CD14-positive monocyte (primary cell): ENCODE measurements around the gene ECM1. TPM values are rescaled to one million over a fixed set of nuclear protein-coding genes. Genes with fewer than 3 reads are reported as not detected.
A peak's percentile ranks its signal among the peaks of the same experiment; 100 is the strongest.

Source experiments
- DNase-seq, 3 donors: peaks; one replicate each; pipeline ENCODE4 v3.0.0-alpha.2; 2011 to 2022
- H2AFZ ChIP-seq: 2 replicates; pipeline ENCODE4 v1.6.0; 2012; ENCODE audit warnings: mild to moderate bottlenecking, low read depth, low read length, inconsistent platforms; ENCODE audit not compliant: insufficient read depth, poor library complexity, severe bottlenecking
- H3K27ac ChIP-seq, 2 donors: 1 replicate in 1 of 2; 2 replicates in 1 of 2; pipeline ENCODE4 v1.5.1; 2012 to 2013; ENCODE audit warnings: low read length in 2 of 2, control low read depth in 1 of 2, inconsistent platforms in 1 of 2, low read depth in 1 of 2, mild to moderate bottlenecking in 1 of 2
- H3K27me3 ChIP-seq, 2 donors: one replicate each; pipeline versions ENCODE4 v1.6.0 to v1.6.1; 2011 to 2013; ENCODE audit warnings: low read length in 2 of 2; ENCODE audit not compliant: control insufficient read depth in 2 of 2, insufficient read depth in 2 of 2
- H3K36me3 ChIP-seq, 2 donors: replicated peaks in 1 of 2; 1 replicate in 1 of 2; 2 replicates in 1 of 2; pipeline versions ENCODE4 v1.5.1 to v1.6.1; 2012 to 2013; ENCODE audit warnings: low read length in 2 of 2, control low read depth in 1 of 2, inconsistent platforms in 1 of 2, mild to moderate bottlenecking in 1 of 2; ENCODE audit not compliant: insufficient read depth in 2 of 2, control insufficient read depth in 1 of 2
- H3K4me1 ChIP-seq, 2 donors: 1 replicate in 1 of 2; 2 replicates in 1 of 2; pipeline versions ENCODE4 v1.5.1 to v1.6.1; 2012 to 2013; ENCODE audit warnings: low read length in 2 of 2, control low read depth in 1 of 2, inconsistent platforms in 1 of 2, mild to moderate bottlenecking in 1 of 2, moderate library complexity in 1 of 2; ENCODE audit not compliant: insufficient read depth in 2 of 2, control insufficient read depth in 1 of 2
- H3K4me2 ChIP-seq: replicated peaks from 2 replicates; pipeline ENCODE3; 2012; ENCODE audit warnings: low read length, moderate library complexity, mild to moderate bottlenecking; ENCODE audit not compliant: poor library complexity, severe bottlenecking; ENCODE audit errors: extremely low read depth
- H3K4me3 ChIP-seq, 3 experiments: fragments of 200-600 bp in 1 of 3; sonication (generic) in 1 of 3; replicated peaks in 1 of 3; 1 replicate in 2 of 3; 2 replicates in 1 of 3; pipeline ENCODE4 v1.5.1; 2011 to 2013; ENCODE audit warnings: low read length in 3 of 3, mild to moderate bottlenecking in 3 of 3, control low read depth in 2 of 3, low read depth in 2 of 3, inconsistent platforms in 1 of 3, moderate library complexity in 1 of 3
- H3K79me2 ChIP-seq: 2 replicates; pipeline ENCODE4 v1.6.0; 2012; ENCODE audit warnings: mild to moderate bottlenecking, control low read depth, inconsistent platforms, low read length, moderate library complexity; ENCODE audit not compliant: insufficient read depth
- H3K9ac ChIP-seq: 2 replicates; pipeline ENCODE4 v1.6.0; 2017; ENCODE audit warnings: low read length, mild to moderate bottlenecking; ENCODE audit not compliant: insufficient read depth, poor library complexity, severe bottlenecking
- H3K9me3 ChIP-seq, 2 donors: replicated peaks in 1 of 2; 1 replicate in 1 of 2; 2 replicates in 1 of 2; pipeline versions ENCODE4 v1.5.1 to v1.6.1; 2012 to 2013; ENCODE audit warnings: low read length in 2 of 2, control low read depth in 1 of 2; ENCODE audit not compliant: control insufficient read depth in 1 of 2, insufficient read depth in 1 of 2
- H4K20me1 ChIP-seq: 2 replicates; pipeline ENCODE4 v1.6.0; 2012; ENCODE audit warnings: mild to moderate bottlenecking, low read length, control low read depth, moderate library complexity; ENCODE audit not compliant: insufficient read depth
- H3K27ac Mint-ChIP-seq, 7 donors: one replicate each; pipeline ENCODE4 v1.8.0; 2020; ENCODE audit warnings: mild to moderate bottlenecking in 7 of 7, mixed read lengths in 7 of 7, moderate library complexity in 6 of 7, inconsistent platforms in 2 of 7
- H3K27me3 Mint-ChIP-seq, 3 donors: one replicate each; pipeline ENCODE4 v1.8.0; 2021 to 2022; ENCODE audit warnings: low read depth in 3 of 3, mild to moderate bottlenecking in 3 of 3, mixed read lengths in 3 of 3, moderate library complexity in 3 of 3, inconsistent platforms in 1 of 3
- H3K36me3 Mint-ChIP-seq, 2 donors: one replicate each; pipeline ENCODE4 v1.8.0; 2020; ENCODE audit warnings: mixed read lengths in 2 of 2, inconsistent platforms in 1 of 2, mild to moderate bottlenecking in 1 of 2
- H3K4me1 Mint-ChIP-seq: one replicate; pipeline ENCODE4 v1.8.0; 2020; ENCODE audit warnings: mild to moderate bottlenecking, mixed read lengths
- H3K4me3 Mint-ChIP-seq, 2 donors: one replicate each; pipeline ENCODE4 v1.8.0; 2020; ENCODE audit warnings: mild to moderate bottlenecking in 2 of 2, mixed read lengths in 2 of 2, moderate library complexity in 1 of 2
- H3K9me3 Mint-ChIP-seq, 7 donors: one replicate each; pipeline ENCODE4 v1.8.0; 2020 to 2022; ENCODE audit warnings: mixed read lengths in 7 of 7, mild to moderate bottlenecking in 6 of 7, moderate library complexity in 6 of 7, inconsistent platforms in 2 of 7
- WGBS: methylation state at CpG from one replicate; pipeline ENCODE4 v1.1.5; 2013; ENCODE audit warnings: missing lambda C conversion rate; ENCODE audit not compliant: insufficient coverage; 5-methylcytosine and 5-hydroxymethylcytosine counted together
- intact Hi-C, 2 donors: fragments of 100-400 bp; cut with micrococcal nuclease; formaldehyde crosslinking; loops; one replicate each; pipeline versions ENCODE4 v1.15.0 to v1.15.1; 2023
- polyA plus RNA-seq, 3 donors: library from polyadenylated mRNA; depleted of rRNA in 1 of 3; unstranded in 2 of 3; stranded (reverse) in 1 of 3; fragments of 300-500 nt in 2 of 3; fragments of >200 nt in 1 of 3; fragmentation: Illumina TruSeq in 2 of 3; gene quantifications; 1 replicate in 2 of 3; 2 replicates in 1 of 3; pipeline ENCODE4 v1.2.3, GENCODE V29; 2012 to 2021
- TF ChIP-seq, protein P1 (sequence below): fragments of 200-600 bp; IDR thresholded peaks from one replicate; pipeline ENCODE4 v1.8.0; 2022; ENCODE audit warnings: antibody characterized with exemption, mild to moderate bottlenecking

The ECM1 gene
- polyA plus RNA-seq, 3 donors, result 1.0 TPM; not detected in 2

- no peak overlapping the region for H3K27ac Mint-ChIP-seq
Observed at GRCh38 chr1:150529017-150529416, 21.1 kb downstream of the ECM1 start.

GRCh38 chr1:150530491-150531159 lies 22.7 kb downstream of the ECM1 start:
- Histone ChIP-seq H3K4me3 (no peak overlapping the region), H3K4me2 (no peak overlapping the region), H3K27ac (no peak overlapping the region), H3K9ac (no peak overlapping the region), H3K4me1 (no peaks in the 10 kb centered on the region), H3K27me3 (no peaks in the 10 kb centered on the region), H3K79me2 (no peaks in the 10 kb centered on the region), H4K20me1 (no peaks in the 10 kb centered on the region), H3K9me3 (no peaks in the 10 kb centered on the region), H2AFZ (no peak overlapping the region), H3K36me3 (no peaks in the 10 kb centered on the region)
- WGBS, result 98% methylated on average over 14 of the region's 14 CpGs
- Mint-ChIP-seq H3K4me1 (peaks cover 5% of the 10 kb centered on the region), H3K4me3 (no peak overlapping the region), H3K9me3 (peaks cover 0 to 1% (median 0%) of the 10 kb centered on the region in 7 donors), H3K27ac (peak overlapping the region in 1 of 7 donors; percentile 25), H3K27me3 (peaks cover 0 to 5% (median 2%) of the 10 kb centered on the region in 3 donors), H3K36me3 (no peaks in the 10 kb centered on the region)
- intact Hi-C loops, result loop anchor here in 1 of 2 donors (5.0 kb wide), 1 partner anchor 63 kb away; no protein-coding TSS in a partner anchor
- TF ChIP-seq, protein P1, sequence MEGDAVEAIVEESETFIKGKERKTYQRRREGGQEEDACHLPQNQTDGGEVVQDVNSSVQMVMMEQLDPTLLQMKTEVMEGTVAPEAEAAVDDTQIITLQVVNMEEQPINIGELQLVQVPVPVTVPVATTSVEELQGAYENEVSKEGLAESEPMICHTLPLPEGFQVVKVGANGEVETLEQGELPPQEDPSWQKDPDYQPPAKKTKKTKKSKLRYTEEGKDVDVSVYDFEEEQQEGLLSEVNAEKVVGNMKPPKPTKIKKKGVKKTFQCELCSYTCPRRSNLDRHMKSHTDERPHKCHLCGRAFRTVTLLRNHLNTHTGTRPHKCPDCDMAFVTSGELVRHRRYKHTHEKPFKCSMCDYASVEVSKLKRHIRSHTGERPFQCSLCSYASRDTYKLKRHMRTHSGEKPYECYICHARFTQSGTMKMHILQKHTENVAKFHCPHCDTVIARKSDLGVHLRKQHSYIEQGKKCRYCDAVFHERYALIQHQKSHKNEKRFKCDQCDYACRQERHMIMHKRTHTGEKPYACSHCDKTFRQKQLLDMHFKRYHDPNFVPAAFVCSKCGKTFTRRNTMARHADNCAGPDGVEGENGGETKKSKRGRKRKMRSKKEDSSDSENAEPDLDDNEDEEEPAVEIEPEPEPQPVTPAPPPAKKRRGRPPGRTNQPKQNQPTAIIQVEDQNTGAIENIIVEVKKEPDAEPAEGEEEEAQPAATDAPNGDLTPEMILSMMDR, result no peak
- DNase-seq, result no peak

More at GRCh38 chr1:150529017-150529416, 21.1 kb downstream of the ECM1 start:
- 91% methylated on average over 4 of the region's 4 CpGs for WGBS
- no peaks in the 10 kb centered on the region for H3K9me3 Mint-ChIP-seq
- H3K4me1 Mint-ChIP-seq, result peaks cover 5% of the 10 kb centered on the region
- no peaks in the 10 kb centered on the region for H3K4me1 ChIP-seq
- no peak overlapping the region for H3K4me3 ChIP-seq
- H3K36me3 Mint-ChIP-seq, result no peaks in the 10 kb centered on the region
- H3K27me3 ChIP-seq, result no peaks in the 10 kb centered on the region
- no peaks in the 10 kb centered on the region for H4K20me1 ChIP-seq
- no peak overlapping the region for H3K4me2 ChIP-seq
- no peak overlapping the region for H3K9ac ChIP-seq
- no peak for DNase-seq
- peaks cover 0 to 5% (median 2%) of the 10 kb centered on the region in 3 donors for H3K27me3 Mint-ChIP-seq
- no peak overlapping the region for H3K27ac ChIP-seq
- no peaks in the 10 kb centered on the region for H3K9me3 ChIP-seq
- no peaks in the 10 kb centered on the region for H3K79me2 ChIP-seq
- no peak overlapping the region for H3K4me3 Mint-ChIP-seq
- H3K36me3 ChIP-seq, result no peaks in the 10 kb centered on the region
- intact Hi-C loops, result no loop called here
- H2AFZ ChIP-seq, result no peak overlapping the region
- TF ChIP-seq, protein P1, result no peak
